ENCODE data around the gene GYPA.

DNA sequence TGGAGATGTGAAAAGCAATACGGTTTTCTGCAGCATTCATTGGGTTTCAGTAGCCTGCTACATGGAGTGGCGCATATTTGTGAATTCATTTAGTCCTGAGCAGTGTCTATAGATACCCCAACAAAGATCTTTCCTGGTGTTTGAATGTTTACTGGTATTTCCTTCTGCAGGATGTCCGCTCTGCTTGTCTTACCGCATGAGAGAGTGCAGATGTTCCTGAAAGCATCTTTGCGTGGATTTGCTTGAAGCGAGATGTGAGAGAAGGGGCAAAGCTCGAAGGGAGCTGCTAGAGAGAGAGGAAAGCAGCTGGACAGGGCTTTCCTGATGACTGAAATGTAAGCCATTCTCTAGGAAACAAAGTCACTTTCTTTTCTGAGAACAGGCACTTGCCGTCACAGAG lies 40.9 kb upstream of the GYPA start:
- TF ChIP-seq, protein P1, sequence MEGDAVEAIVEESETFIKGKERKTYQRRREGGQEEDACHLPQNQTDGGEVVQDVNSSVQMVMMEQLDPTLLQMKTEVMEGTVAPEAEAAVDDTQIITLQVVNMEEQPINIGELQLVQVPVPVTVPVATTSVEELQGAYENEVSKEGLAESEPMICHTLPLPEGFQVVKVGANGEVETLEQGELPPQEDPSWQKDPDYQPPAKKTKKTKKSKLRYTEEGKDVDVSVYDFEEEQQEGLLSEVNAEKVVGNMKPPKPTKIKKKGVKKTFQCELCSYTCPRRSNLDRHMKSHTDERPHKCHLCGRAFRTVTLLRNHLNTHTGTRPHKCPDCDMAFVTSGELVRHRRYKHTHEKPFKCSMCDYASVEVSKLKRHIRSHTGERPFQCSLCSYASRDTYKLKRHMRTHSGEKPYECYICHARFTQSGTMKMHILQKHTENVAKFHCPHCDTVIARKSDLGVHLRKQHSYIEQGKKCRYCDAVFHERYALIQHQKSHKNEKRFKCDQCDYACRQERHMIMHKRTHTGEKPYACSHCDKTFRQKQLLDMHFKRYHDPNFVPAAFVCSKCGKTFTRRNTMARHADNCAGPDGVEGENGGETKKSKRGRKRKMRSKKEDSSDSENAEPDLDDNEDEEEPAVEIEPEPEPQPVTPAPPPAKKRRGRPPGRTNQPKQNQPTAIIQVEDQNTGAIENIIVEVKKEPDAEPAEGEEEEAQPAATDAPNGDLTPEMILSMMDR (conservative IDR thresholded peaks at IDR 0.05; ENCODE audit: low read depth, low read length): no peak
- no peak for TF ChIP-seq EZH2phosphoT487 (IDR thresholded peaks at IDR 0.05; ENCODE audit: borderline replicate concordance, low read length)
- no peak for TF ChIP-seq EZH2 (IDR thresholded peaks at IDR 0.05; ENCODE audit: low read length, unreplicated experiment)
